Activated CD4-positive, alpha-beta T cell treated with anti-CD3 and anti-CD28 coated beads, Interleukin-2, amount 50 U/mL, for 4 hours (primary cell): ENCODE results near the gene FOXN1.
A peak's percentile ranks its signal among the peaks of the same experiment; 100 is the strongest.

Experiments
- DNase-seq, 2 experiments: peaks; one replicate each; pipeline ENCODE4 v3.0.0-alpha.2; 2020

The FOXN1 gene

DNA sequence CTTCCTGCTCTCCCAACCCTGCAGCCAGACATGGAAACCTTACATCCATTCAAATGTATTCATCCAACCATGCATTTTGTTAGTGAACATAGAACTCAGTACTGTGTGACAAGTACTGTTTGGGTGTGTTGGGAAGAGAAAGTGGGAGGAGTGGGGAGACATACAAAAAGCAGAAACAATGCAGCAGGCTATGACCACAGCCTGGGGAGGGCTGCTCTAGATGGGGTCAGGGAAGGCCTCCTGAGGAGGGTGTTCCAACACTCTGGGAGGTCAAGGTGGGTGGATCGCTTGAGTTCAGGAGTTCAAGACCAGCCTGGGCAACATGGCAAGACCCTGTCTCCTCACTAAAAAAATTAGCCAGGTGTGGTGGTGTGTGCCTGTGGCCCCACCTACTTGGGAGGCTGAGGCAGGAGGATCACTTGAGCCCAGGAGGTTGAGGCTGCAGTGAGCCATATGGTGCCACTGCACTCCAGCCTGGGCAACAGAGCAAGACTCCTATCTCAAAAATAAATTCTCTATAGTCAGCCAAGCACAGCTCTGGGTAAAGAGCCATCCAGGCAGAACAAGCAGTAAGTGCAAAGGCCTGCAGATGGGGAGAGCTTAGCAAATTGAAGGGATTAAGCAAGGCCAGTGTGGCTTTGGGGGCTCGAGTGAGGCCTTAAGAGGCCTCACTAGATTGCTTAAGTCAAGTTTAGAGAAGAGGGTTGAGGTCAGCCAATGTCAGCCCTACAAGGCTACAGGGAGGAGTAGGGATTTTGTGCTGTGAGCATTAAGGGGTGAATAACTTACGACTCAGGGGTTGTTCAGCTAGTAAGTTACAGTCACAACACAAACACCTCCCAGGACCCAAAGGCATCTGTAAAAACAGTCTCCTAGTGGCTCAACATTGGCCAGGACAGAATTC, 27.2 kb upstream of the FOXN1 start:
- no peak for DNase-seq

DNA sequence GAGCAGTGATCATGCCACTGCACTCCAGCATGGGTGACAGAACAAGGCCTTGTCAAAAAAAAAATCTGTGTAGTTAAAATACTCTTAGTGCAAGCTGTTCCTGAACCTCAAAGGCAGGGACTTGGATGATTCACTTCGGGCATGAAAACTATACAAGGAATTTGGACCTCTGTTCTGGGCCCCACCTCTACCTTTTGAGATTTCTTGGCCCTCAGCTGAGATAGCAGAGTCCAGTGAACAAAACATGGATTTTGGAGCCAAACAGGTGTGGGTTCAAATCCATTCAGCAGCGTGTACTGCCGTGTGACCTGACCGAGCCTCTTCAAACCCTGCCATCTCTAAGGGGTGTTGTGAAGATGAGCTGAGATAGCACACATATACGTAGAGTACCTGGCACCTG, 25.9 kb upstream of the FOXN1 start:
- DNase-seq: no peak

DNA sequence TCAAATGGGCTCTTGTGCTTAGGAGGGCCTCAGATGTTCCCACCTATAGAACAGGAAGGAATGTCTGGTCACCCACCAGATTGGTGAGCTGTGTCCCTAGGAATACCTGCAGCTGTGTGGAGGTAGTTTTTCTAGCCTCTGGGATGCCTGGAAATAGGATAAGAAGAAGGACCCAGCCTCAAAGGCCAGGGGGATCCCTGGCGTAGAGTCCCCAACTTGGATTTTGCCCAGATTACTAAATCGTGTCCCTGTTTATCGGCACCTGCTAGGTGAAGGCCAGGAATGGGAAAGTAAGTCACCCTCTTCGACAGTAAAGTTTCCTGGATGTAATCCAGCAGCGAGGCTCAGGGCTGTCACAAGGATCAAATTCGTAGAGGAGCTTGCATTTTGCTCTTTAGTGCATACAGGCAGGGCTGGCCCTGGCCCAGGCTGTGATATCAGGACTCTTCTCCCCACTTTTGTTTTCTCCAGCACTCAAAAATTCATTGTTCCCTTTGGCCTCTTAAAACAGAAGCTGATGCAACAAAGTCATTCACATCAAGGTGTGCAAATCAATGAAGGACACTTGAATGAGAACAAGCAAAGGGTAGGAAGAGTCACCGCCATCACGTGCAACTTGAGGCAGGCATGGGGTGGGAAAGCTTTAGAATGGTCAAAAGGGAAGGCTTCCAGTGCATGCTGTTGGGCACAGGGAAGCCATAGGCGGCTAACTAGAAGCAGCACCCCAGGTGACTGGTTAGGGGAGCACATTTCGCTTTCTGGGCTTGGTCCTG, 25.2 kb upstream of the FOXN1 start:
- no peak for DNase-seq

DNA sequence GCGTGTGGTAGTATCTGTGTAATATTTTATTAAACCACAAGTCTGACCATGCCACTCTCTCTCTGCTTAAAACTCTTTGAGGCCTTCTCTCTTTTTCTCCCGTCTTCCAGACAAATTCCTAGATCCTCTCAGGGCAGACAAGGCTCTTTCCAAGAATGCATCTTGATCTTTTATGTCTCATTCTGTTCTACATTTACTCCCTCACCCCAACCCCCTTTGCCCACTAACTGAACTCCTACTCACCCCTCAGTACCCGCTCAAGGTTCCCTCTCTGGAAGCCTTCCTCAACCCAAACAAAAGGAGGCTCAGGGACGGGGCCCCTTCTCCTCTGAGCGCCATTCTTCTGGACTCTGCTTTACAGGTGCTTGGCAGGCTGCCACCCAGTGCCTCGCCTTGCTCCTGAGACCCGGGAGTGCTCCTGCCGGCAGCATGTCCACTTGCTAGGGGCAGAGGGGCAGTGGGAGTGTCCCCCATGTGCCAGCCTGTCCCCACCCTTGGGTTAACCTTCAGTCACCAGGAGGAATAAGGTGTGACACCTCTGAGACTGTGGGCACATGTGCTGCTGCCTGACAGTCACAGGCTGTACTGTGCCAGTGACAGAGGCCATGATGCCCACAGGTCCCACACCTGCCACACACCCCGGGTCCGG, 23.5 kb upstream of the FOXN1 start:
- DNase-seq: no peak

DNA sequence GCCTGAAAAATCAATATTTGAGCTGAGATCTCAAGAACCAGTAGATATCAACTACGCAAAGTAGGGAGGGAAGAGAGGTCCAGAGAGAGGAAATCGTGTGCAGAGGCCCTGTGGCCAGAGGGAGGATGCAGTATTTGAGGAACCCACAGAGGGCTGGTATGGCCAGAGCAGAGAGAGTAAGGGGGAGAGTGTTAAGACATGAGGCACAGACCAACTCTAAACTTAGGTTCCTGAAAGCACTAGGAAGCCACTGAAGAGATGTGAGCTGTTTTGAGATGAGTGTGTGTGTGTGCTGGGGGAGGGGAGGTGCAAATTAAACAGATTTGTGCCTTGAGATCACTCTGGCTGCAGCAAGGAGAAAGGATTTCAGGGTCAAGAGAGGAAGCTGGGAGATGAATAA, 21.9 kb upstream of the FOXN1 start:
- DNase-seq: no peak

DNA sequence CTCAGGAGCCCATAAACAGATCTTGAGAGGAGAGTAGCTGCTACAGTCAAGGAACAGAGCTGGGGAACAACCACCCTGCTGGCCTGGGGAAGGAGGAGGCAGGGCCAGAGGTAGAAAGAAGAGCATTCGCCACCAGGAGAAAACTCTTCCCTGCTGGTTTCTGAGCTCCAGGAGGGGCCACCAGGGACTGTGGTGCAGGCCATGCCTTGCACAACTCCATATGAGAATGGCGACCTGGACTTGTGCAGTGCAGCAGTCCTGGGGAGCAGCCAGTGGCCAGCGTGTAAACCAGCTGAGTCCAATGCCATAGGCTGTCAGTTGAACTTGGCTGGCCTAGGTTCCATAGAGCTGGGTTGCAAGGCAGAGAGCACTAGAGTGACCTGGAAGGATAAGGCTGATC, 21.1 kb upstream of the FOXN1 start:
- no peak for DNase-seq

DNA sequence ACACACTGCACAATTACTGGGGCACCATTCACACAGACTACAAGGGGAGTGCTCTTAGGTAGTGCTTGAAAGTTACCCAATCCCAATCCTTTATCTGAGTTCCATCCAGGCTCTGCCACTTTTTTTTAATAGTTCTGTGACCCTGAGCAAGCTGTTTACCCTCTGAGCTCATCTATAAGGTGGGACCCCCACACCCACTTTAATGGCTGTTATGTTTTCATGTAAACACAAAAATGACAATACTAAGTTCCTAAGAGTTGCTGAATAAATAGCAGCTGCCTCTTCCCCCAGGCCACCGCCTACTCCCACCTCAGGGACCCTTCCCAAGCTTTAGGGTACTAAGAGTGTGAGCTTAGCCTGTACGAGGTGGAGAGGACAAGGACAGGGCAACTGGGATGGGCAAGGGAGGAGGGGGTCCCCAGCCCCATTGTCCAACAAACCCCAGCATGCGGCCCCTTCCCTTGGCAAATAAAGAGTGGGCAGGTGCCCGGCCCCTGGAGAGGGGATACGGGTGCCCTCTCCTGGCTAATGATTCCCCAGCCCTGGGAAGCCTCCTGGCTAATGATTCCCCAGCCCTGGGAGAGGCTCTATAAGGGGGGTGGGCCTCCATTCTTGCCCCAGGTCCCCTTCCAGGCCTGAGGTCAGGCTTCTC, 18.1 kb upstream of the FOXN1 start:
- no peak for DNase-seq

DNA sequence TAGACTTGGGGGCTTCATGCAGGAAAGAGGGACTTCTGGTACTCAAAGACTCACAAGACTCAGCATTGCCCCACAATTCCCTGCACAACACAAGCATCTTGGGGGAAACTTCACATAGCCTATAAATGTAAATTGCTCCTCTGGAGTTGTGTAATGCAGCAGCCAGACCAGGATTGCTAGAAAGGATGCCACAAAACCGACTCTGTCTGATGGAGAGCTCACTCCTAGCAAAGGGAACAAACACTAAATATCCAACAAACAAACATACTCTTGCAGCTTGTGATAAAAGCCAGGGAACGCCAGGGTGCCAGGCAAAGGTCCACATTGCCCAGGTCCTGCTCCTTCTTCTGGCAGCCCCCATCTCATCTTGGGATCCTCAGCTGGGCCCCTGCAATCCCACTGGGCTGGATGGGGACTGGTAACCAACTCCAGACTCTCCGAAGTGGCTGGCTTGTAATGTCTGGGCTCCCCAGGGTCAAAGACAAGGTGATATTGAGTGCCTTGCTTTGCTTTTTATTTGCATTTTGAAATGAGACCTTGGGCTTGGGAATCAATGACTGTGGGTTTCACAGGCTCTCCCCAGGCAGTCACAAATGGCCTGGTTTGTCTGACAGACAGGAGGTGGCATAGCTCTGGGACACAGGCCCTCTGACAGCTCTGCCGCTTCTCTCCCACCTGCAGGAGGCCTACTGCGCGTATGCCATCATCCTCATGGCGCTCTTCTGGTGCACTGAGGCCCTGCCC, 17.4 kb upstream of the FOXN1 start:
- no peak for DNase-seq

DNA sequence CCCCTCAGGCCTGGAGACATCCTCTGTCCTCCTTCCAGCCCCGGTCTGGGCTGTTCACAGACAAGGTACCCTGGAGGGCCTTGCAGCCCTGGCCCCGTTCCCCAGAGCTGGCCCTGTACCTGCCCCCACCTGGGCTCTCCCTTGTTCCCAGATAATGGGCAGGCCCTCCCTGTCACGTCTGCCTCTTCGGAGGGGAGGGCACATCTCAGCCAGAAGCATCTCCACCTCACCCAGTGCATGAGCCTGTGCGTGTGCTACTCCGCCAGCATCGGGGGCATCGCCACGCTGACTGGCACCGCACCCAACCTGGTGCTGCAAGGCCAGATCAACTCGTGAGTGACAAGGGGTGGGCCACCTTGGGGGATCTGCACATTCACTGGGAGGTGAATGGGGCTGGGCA, 14.9 kb upstream of the FOXN1 start:
- no peak for DNase-seq

DNA sequence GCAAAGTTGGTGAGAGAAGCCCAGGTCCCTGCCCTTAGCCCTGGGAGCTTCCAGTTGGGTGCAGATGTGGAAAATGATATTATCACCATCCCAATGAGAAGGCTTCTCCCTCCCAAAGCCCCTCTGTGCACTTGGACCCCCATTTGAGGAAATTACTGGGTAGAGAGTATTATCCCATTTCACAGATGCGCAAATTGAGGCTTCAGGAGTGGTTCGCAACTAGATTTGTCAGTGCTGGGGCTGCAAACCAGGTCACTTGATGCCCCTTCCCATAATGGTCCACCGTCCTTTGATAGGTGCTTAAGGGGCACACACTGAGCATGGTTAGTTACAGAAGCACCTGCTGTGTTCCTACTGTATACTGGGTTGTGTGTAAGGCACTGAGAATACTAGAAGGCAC, 14.3 kb upstream of the FOXN1 start:
- no peak for DNase-seq

DNA sequence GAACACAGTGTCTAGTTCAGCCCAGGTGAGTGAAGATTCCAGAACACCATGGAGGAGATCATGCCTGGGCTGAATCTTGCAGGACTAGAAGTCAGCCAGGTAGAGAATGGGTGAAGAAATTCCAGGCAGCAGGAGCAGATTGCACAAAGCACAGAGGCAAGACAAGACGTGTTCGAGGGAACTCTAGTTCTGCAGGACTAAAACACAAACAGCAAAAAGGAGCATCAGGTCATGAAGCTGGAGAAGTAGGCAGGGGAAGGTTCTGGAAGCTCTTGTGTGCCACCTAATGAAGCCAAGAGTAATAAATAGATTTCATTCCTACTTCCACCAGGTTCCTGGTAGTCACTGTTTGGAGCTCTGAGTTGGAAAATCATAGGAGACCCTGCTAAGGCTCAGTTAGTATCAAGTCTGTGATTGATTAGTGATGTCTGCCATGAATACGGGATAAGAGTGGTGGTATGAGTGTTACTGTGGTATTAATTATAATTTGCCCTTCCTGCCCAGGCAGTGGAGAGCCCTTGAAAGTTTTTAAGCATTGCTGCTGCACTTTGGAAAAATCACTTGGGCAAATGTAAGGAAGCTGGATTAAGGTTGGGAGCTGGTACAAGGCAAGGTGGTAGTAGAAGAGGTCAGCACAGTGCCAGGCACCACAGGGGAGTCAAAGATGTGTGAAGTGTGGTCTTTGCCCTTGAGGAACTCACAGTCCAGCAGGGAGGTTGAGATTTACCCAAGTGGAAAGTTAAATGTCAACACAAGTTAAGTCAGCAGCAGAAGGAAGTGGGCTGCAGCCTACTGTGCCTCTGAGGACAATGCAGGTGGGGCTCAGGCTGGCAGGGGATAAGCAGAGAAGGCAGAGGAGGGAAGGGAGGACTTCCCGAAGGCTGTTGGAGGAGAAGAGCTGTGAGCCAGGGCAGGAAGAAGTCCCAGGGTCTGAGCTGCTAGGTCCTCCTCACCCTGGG, 13.5 kb upstream of the FOXN1 start:
- DNase-seq: no peak

DNA sequence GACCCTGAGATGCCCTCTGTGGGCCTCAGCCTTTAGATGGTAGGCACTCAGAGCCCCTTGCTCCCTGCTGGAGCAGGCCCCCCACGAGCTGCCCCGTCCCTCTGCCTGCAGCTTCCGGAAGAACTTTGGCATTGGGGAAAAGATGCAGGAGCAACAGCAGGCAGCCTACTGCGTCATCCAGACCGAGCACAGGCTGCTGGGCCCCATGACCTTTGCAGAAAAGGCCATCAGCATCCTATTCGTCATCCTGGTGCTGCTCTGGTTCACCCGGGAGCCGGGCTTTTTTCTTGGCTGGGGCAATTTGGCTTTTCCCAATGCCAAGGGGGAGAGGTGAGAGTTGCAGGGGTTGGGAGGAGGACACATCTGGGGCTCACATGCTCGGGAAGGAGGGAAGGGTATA, 12.7 kb upstream of the FOXN1 start:
- DNase-seq: no peak

DNA sequence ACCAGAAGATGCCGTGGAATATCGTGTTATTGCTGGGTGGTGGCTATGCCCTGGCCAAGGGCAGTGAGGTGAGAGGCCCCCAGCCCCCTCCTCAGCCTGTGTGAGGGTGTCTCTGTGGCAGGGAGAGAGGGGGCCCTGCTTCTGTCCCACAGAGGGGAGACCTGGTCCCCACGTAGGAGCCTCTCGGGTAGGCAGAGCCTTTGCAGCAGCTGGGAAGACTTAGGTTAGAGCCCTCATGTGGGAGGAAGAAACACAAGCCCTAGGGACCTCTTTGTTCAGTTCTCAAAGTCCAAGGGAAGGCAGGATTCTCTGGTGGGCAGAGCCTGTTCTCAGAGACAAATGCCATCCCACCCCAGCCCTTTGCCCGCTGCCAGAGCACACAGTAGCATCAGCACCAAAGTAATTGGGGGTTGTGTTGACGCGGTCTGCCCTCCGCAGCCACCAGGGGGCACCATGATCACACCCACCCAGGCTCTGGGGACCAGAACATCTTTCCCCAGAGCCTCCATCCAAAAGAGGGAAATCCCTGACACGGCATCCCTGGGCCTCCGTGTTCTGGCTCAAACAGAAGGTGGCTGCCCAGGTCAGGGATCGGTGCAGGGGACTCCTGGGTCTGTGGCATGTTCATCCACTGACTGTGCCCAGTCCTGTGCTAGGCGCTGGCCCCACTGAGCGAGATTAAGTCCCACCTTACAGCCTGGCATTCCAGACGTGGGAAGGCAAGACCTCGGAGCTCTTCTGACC, 11.5 kb upstream of the FOXN1 start:
- DNase-seq: peak; percentile 76 to 77

DNA sequence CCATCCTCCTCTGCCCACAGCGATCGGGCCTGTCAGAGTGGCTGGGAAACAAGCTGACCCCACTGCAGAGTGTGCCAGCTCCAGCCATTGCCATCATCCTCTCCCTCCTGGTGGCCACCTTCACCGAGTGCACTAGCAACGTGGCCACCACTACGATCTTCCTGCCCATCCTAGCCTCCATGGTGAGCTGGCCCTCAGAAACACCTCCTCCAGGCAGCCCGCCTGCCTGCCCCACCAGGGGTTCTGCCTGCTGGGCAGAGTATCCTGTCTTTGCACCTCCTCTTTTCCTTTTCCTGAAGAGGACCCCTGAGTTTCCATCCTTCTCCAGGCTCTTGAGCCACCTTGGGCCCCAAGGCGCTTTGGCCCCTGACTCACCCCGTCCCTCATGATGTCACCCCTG, 10.5 kb upstream of the FOXN1 start:
- DNase-seq: no peak

DNA sequence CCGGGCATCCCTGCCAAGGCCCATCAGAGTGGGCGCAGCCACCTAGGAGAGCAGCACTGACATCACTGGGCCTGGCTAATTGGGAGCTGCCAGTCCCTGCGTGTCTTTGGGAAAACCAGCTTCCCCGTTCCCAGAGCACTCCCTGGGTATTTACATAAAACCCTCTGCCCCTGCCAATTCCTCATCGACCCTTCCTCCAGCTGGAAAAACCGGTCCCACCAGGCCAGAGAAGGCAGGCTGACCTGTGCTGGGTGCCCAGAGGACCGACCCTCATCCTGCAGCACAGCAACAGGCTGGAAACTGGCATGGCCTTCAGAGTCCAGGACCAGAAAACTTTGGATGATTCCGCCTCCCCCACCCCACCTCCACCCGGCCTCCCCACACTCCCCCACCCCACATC, 8.2 kb upstream of the FOXN1 start:
- no peak for DNase-seq

DNA sequence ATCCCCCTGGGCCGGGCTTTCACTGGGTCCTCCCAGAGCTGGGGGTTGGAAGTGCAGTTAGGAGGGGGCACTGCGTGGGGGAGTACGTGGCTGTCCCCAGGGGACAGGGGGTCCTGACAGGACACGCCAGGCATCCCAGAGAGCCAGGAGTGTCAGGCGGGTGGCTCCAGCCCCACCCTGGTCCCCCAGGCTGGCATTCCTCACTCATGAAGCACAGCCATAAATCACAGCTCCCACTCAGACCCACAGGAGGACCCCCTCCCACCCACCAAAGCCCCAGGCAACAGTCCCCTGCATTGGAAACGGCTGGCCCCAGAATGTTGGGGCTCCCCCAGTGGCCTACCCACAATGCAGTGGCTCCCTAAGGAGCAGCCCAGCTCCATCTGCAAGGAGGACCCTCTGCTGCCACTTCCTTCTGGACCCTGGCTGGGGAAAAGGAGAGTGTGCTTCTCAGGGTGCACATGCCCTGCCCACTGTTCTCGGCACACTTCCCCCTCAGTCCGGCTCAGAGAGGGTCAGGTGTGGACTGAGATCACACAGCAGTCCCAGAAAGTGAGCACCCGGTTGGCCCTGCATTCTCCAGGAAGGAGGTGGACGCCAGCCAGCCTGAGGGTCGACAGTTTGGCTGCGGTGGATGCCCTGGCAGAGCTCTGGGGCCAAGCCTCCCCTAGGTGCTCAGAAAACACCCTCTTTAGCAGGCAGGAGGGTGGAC, 7.3 kb upstream of the FOXN1 start:
- DNase-seq: no peak

DNA sequence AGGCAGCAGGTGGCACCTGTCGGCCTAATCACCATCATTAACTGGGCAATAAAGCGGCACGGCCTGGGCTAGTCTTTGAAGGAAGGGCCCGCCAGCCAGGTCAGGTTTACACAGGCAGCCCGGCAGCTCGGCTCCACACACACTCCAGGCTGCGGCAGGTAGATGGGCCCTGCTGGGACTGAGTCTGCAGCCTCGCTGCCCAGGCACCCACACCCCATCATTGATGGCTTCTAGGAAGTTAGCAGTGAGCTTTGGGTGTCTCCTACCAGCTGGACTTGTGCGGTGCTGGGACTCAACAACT, 6.8 kb upstream of the FOXN1 start:
- DNase-seq: no peak

DNA sequence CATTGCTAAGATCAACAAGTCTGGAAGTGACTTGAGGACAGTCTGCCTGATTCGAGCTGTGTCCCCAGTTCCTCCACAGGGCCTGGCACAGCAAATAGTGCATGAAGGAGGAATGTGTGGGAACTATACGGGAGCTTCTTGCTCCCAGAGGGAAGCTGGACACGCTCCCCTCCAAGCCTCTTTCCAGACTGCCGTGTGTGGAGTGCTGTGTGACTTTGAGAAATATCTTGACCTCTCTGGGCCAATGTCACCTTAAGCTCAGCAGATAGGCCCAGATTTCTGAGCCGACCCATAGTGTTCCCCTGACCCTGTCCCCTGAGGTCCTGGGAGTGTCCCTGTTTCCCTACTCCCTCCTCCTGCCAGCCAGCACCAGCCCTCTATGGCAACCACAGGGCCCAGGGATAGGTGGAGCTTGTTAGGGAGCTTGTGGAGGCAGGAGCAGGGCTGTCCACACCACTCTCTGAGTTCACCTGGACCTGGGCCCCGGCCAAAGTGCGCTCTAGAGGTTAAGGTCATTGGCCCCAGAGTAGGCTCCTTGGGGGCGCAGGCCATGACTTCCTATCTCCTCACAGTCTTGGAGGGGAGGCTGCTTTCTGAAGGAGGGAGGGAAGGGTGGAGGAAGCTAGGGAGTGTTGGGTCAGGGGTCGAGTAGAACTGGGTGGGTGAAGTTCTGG, 6.3 kb upstream of the FOXN1 start:
- DNase-seq: no peak

DNA sequence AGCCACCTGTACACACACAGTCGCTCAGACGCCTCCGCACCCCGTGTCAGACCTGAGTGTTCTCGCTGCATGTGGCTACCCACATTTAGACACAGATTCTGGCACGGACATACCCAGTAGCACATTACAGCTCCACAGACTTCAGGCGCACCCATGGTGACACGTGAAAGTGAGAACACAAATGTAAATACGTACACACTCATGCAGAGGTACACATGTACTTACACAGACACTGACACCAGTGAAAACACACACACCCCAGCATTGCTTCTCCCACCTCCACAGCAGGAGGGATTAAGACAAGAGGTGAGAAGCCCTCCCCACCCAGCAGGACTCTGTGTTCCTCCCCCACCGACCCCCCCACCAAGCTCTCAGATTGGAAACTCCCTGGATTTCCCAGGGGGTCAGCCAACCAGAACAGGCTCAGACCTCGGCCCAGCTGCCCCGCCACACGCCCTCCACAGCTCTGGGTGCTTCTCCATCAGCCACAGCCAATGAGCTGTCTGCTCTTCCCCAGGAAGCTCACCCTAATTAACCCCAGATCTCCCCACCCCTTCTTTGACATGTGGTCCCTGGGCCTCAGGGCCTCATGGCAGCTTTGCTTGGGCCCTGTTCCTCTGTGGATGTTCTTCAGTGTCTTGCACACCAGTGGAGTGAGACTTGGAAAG, 5.3 kb upstream of the FOXN1 start:
- DNase-seq: no peak
